ES-I3 (cell line): ENCODE results near the gene HLA-F.

Experiments used
- H3K36me3 ChIP-seq: 2 replicates; pipeline ENCODE4 v1.6.1; 2013; ENCODE audit warnings: mild to moderate bottlenecking, low read length, control low read depth, moderate library complexity; ENCODE audit not compliant: insufficient read depth
- H3K4me1 ChIP-seq: 2 replicates; pipeline ENCODE4 v1.6.1; 2013; ENCODE audit warnings: mild to moderate bottlenecking, control low read depth, low read length; ENCODE audit not compliant: insufficient read depth
- H3K9ac ChIP-seq: 2 replicates; pipeline ENCODE4 v1.6.1; 2013; ENCODE audit warnings: low read depth, mild to moderate bottlenecking, low read length, moderate library complexity
- H3K9me3 ChIP-seq: 2 replicates; pipeline ENCODE4 v1.6.1; 2013; ENCODE audit warnings: mild to moderate bottlenecking, low read length, moderate library complexity; ENCODE audit not compliant: control insufficient read depth, insufficient read depth

Gene HLA-F

DNA sequence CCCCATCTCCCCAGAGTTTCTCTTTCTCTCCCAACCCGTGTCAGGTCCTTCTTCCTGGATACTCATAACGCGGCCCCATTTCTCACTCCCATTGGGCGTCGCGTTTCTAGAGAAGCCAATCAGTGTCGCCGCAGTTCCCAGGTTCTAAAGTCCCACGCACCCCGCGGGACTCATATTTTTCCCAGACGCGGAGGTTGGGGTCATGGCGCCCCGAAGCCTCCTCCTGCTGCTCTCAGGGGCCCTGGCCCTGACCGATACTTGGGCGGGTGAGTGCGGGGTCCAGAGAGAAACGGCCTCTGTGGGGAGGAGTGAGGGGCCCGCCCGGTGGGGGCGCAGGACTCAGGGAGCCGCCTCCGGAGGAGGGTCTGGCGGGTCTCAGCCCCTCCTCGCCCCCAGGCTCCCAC lies at the start of gene HLA-F:
Gene HLA-F, plus strand, starts transcription at position 173 of the 404 bp plus-strand sequence. Its CDS starts 30 bp downstream, at position 203.
- Histone ChIP-seq H3K4me1 (no peaks in the 10 kb centered on the region), H3K36me3 (no peaks in the 10 kb centered on the region), H3K9me3 (no peaks in the 10 kb centered on the region; the same call in none of the 2 replicates), H3K9ac (peak within 1 kb of the TSS; percentile 70)

DNA sequence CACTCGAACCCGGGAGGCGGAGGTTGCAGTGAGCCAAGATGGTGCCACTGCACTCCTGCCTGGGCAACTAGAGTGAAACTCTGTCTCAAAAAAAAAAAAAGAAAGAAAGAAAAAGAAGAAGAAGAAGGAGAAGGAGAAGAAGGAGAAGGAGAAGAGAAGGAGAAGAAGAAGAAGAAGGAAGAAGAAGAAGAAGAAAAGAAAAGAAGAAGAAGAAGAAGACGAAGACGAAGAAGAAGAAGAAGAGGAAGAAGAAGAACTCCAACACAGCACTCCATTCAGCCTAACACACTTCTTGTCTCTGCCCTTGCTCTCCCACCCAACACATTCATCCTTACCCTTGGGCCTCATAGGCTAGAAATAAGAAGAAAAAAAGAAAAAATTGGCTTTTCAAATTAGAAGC lies 49.2 kb upstream of the HLA-F start:
- H3K9me3 ChIP-seq, result no peaks in the 10 kb centered on the region
- no peaks in the 10 kb centered on the region for H3K36me3 ChIP-seq
- peaks cover 18% of the 10 kb centered on the region for H3K4me1 ChIP-seq
- no peak overlapping the region for H3K9ac ChIP-seq

DNA sequence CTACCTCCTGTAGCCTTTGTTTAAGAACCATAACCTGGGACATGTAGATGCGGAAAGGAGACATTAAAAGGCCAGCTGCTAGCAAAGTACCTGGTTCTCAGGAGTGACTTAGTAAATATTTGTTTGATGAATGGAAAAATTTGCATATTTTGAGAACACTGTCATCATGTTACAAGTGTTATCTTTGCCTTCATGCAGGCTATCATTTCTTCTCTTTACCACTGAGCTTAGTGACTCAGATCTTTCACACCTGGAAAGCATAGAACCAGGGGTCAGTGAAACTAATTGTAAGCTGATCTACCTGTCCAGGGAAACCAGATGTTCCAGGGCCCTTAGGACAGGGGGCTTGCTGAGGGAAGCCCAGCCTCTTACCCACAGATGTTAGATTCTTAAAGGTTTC lies 47.7 kb upstream of the HLA-F start:
- Histone ChIP-seq H3K36me3 (no peaks in the 10 kb centered on the region), H3K4me1 (peaks cover 23% of the 10 kb centered on the region), H3K9ac (no peak overlapping the region), H3K9me3 (no peaks in the 10 kb centered on the region)

DNA sequence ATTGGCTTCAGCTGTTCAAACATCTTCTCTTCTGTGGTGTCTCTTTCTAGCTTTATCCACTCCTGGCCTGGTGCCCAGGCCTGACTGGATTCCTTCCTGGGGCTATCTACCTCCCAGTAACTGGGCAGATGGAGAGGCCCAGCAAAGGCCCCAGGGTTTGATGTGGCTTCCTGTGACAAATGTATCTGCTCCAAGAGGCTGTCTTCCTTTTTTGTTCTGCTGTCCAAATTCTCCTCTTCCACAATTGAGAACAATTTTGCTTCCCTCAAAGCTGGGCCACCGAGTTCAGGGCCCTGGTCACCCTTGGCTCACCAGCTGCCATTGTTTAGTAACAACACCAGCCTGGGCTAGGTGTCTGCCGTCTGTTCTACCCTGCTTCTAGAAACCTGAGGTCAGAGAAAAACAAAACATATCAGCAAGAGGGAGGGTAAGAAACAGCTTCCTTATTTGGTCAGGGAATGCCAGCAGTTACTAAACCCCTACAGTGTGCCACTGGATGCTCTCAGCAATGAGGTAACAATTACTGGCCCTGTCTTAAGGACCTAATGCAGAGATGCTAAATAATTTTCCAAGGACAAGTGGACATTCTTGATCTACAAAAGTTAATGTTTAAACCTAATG lies 46.1 kb upstream of the HLA-F start:
- Histone ChIP-seq H3K4me1 (peaks cover 23% of the 10 kb centered on the region), H3K9me3 (no peaks in the 10 kb centered on the region; the same call in 1 of the 2 replicates), H3K9ac (no peak overlapping the region), H3K36me3 (no peaks in the 10 kb centered on the region)

DNA sequence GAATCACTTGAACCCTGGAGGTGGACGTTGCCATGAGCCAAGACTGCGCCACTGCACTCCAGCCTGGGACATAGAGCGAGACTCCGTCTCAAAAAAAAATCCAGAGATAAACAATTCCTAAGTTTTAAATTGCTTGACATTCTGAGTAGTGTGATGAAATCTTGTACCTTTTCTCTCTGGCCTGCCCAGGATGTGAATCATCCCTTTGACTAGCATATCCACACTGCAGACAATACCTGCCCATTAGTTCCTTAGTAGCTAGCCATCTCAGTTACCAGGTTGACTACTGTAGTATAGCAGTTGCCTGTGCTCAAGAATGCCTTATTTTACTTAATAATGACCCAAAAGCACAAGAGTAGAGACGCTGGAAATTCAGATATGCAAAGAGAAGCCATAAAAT lies 45.1 kb upstream of the HLA-F start:
- H3K9ac ChIP-seq, result no peak overlapping the region
- peaks cover 23% of the 10 kb centered on the region for H3K4me1 ChIP-seq
- no peaks in the 10 kb centered on the region; the same call in 1 of the 2 replicates for H3K9me3 ChIP-seq
- no peaks in the 10 kb centered on the region for H3K36me3 ChIP-seq

DNA sequence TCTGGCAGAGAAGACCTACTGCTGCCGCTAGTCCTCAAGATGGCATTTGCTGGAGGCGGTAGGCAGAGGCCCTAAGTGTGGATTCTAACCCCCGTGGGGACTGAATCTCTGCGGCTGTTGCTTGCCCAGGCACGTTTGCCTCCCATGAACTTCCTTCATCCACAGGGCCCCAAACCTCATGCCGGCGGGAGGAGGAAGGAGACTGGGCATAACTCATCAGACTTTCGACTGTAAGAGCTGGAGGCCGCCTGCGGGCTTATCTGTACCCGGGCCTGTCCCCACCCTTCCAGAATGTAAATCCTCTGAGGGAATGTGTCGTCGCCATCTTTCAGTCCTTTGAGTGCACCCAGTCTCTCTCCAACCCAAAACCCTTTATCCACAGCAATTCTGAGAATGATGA lies 43.3 kb upstream of the HLA-F start:
- H3K4me1 ChIP-seq, result peaks cover 27% of the 10 kb centered on the region
- H3K36me3 ChIP-seq, result no peaks in the 10 kb centered on the region
- peaks cover 3% of the 10 kb centered on the region; the same call in 1 of the 2 replicates for H3K9me3 ChIP-seq
- H3K9ac ChIP-seq, result no peak overlapping the region

DNA sequence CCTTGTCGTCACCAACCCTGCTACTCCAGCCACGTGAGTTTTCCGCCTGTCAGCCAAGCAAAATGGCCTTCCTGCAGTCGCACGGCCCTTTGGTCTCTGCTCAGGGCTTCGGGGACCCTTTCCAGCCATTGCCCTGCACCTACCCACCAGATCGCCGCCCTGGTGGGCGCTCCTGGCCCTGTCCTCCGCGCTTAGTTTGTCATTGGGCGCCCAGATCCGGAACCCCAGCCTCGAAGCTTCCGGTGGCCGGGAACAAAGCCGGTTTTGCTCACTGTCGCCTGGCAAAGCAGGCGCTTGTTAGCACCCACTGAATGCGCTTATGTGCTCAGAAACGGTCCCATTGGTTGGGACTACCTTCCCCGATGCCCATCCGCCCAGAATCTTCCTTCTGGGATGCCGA lies 42.8 kb upstream of the HLA-F start:
- Histone ChIP-seq H3K9me3 (peaks cover 6% of the 10 kb centered on the region; the same call in 1 of the 2 replicates), H3K4me1 (peaks cover 27% of the 10 kb centered on the region), H3K36me3 (no peaks in the 10 kb centered on the region), H3K9ac (no peak overlapping the region)

DNA sequence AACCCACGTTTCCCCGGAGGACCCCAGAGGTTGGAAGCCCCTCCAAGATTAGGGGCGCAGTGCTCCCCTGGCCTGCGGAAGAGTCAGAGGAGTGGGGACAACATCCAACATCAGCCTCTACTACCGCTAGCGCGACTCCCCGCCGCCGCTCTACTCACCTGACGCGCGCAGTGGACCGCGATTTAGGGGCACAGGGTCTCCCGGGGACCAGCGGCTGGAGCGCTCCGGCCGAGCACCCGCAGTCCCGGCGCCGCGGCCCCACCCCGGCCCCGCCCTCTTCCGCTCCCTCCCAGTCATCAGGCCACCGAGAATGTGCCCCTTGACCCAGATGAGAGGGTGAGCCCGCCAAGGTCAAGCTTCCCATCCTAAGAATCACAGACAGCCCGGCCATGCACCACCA lies 42.3 kb upstream of the HLA-F start, which contains the start of gene ZFP57:
Gene ZFP57, minus strand, starts transcription at position 249 of the 400 bp plus-strand sequence. CDS start 4,149 bp downstream, outside the sequence.
- H3K9ac ChIP-seq, result no peak within 1 kb of the TSS
- H3K9me3 ChIP-seq, result peaks cover 6% of the 10 kb centered on the region; the same call in 1 of the 2 replicates
- no peaks in the 10 kb centered on the region for H3K36me3 ChIP-seq
- H3K4me1 ChIP-seq, result peaks cover 27% of the 10 kb centered on the region; the same call in 1 of the 2 replicates

DNA sequence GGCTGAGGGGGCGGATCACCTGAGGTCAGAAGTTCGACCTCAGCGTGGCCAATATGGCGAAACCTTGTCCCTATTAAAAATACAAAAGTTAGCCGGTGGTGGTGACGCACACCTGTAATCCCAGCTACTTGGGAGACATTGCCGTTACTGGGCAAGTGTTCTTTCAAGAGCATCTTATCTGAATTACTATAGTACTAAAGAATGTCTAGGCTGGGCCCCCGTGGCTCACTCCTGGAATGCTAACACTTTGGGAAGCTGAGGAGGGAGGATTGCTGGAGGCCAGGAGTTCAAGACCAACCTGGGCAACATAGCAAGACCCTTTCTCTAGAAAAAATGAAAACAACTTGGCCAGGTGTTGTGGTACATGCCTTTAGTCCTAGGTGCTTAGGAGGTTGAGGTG lies 41.4 kb upstream of the HLA-F start:
- Histone ChIP-seq H3K36me3 (no peaks in the 10 kb centered on the region), H3K4me1 (peaks cover 27% of the 10 kb centered on the region; the same call in 1 of the 2 replicates), H3K9me3 (peaks cover 6% of the 10 kb centered on the region; the same call in 1 of the 2 replicates), H3K9ac (no peak overlapping the region)

DNA sequence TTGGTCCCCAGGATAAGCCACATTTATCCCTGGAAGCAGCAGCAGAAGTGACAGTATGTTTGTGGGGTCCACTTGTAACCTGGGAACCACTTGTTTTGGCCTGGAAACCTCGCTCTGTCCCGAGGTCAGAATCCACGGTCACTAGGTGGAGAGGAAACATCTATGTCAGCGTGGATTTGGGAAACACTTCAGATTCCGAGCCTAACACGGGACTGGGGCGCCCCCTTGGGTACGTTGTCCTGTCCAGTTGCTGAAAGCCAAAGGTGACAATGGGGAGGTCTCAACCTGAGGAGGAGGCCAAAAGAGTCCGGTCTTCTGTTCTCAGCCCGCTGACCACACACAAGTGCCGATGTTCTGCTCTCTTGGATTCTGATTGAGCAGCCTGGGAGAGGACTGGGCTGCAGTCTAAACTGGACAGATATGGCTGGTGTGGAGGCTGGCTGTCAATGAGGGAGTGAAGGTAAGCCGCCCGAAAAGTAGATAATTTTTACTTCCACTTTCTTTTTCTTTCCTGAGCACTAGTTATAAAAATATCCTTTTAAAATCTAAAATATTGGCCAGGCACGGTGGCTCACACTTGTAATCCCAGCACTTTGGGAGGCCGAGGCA lies 37.4 kb upstream of the HLA-F start:
- Histone ChIP-seq H3K36me3 (no peaks in the 10 kb centered on the region), H3K9me3 (peaks cover 6% of the 10 kb centered on the region; the same call in 1 of the 2 replicates), H3K9ac (no peak overlapping the region), H3K4me1 (0 out of 2 replicates have a peak, but pooled peaks cover 4% of the 10 kb centered on the region)

DNA sequence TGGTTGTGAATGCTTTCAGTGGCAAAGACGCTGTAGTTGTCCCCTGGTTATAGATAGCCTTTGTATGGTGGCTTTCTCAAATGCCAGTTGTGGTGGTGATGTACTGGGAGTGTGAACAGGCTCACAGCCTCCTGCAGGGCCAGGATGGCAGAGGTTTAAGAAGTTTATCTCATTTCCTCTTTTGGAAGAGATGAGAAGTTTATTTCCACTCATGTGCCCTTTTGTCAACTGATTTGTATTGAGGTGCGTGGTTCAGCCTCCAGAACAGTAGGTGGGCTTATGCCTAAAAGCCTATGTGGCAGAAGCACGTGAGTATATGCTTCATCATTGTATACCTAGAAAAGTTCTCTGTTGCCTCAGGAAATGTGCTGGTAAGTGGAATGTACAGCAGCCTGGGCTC lies 28.6 kb upstream of the HLA-F start:
- Histone ChIP-seq H3K9me3 (no peaks in the 10 kb centered on the region), H3K36me3 (no peaks in the 10 kb centered on the region), H3K9ac (no peak overlapping the region), H3K4me1 (peaks cover 7% of the 10 kb centered on the region; the same call in 1 of the 2 replicates)

DNA sequence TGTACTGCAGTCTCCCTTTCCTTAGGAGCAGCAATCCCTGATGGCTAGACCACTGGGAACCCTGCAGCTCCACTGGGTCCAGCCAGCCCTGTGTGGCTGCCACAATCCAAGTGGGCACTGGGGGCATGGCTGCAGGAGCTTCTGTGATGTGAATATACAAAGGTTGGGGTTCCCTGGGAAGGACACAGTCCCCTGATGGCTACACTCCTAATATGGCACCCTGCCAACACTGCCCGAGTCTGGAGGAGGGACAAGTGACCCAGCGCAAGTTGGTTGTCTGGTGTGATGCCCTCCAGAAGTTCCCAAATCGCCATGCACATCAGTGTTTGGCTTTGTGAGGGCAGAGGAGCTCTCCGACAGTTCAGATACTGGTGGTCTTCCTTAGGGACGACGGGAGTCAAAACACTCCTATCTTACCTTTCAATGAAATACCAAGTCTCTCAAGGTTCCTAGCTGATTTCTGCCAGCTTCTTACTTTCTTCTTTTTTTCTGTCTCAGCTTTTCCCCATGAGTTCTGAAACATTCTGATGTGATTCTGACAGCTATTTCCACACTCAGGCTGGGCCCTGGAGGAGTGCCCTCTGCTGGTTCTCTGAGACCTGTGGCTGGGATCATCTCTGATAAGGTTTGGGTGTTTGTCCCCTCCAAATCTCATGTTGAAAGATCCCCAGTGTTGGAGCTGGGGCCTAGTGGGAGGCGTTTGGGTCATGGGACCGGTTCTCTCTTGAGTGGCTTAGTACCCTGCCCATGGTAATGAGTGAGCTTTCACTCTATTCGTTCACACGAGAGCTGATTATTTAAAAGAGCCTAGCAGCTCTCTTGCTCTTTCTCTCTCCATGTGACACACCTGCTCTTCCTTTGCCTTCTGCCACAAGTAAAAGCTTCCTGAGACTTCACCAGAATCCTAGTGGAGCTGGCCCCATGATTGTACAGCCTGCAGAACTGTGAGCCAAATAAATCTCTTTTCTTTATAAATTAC lies 26.8 kb upstream of the HLA-F start:
- Histone ChIP-seq H3K9me3 (no peaks in the 10 kb centered on the region), H3K4me1 (peaks cover 7% of the 10 kb centered on the region; the same call in 1 of the 2 replicates), H3K9ac (no peak overlapping the region), H3K36me3 (no peaks in the 10 kb centered on the region)

DNA sequence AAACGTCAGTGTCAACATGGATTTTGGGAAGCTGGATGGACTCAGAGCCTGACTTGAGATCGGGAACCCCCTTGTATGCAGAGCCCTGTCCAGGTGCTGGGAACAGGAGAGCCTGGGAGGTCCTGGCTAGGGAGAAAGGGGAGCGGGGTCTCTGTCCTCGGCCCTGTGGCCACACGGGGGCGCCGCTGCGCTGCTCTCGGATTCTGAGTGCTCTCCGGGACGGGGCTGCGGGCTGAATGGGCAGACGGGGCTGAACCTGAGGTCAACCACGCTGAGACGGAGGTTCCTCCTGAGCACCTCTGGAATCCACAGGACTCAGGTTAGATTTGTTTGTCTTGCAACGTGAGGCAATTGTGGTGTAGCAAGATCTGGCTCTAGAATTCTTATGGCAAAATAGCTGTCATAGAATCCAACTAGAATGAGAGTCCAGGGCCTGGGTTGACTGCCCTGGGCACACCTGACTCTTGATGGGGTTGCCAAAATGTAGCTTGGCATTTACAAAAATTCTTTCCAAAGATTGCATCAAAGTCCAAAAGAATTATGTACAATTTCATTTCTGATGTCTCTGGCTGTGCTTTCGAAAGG lies 20.6 kb upstream of the HLA-F start:
- Histone ChIP-seq H3K9ac (no peak overlapping the region), H3K9me3 (no peaks in the 10 kb centered on the region), H3K4me1 (no peaks in the 10 kb centered on the region), H3K36me3 (no peaks in the 10 kb centered on the region)
